Spleen (tissue), 7 donors: ENCODE measurements around the gene FBXL2.

Experiments
- CTCF ChIP-seq, 11 experiments: fragments of 200-600 bp in 7 of 11; fragments of 450-650 bp in 4 of 11; sonication (generic) in 4 of 11; IDR thresholded peaks in 8 of 11; conservative IDR thresholded peaks in 3 of 11; 1 replicate in 7 of 11; 2 replicates in 4 of 11; pipeline versions ENCODE4 v1.4.0 to v1.8.0; 2016 to 2021; ENCODE audit warnings: antibody characterized with exemption in 11 of 11, inconsistent platforms in 4 of 11, mild to moderate bottlenecking in 1 of 11
- POLR2A ChIP-seq, 3 donors: fragments of 450-650 bp; IDR thresholded peaks; one replicate each; pipeline ENCODE4 v1.5.1; 2017; ENCODE audit warnings: antibody characterized with exemption in 3 of 3, mild to moderate bottlenecking in 1 of 3
- donor health status: DM: no; HTN: no; CAD: no; lungs with moderate emphysema.
- donor health status: DM: no; HTN: no; CAD: no.
- donor health status: DM: no; HTN: no; CAD: no.

GRCh38 chr3:33233884-33234283, 43.4 kb upstream of the FBXL2 start:
- TF ChIP-seq CTCF (IDR thresholded peaks at IDR 0.05 in 8 of 11, conservative IDR thresholded peaks at IDR 0.05 in 3 of 11), result no peak
- TF ChIP-seq POLR2A (IDR thresholded peaks at IDR 0.05), result no peak
